HTR-8/SVneo (cell line): ENCODE data around the gene RAB3A.
"Not testable (repeated sequence)": the region's sequence is repeated elsewhere in the genome, so short reads cannot be mapped to it uniquely, and the experiment has no call there.

ENCODE experiments used
- DNase-seq: peaks from one replicate; pipeline ENCODE4 v3.0.0; 2011; ENCODE audit warnings: low spot score, mixed read lengths; ENCODE audit not compliant: insufficient read length
- FAIRE-seq: peaks from 2 replicates; lab custom pipeline; 2011; peaks lifted over from hg19 to GRCh38; lab: Jason Lieb, UNC

RAB3A gene

DNA sequence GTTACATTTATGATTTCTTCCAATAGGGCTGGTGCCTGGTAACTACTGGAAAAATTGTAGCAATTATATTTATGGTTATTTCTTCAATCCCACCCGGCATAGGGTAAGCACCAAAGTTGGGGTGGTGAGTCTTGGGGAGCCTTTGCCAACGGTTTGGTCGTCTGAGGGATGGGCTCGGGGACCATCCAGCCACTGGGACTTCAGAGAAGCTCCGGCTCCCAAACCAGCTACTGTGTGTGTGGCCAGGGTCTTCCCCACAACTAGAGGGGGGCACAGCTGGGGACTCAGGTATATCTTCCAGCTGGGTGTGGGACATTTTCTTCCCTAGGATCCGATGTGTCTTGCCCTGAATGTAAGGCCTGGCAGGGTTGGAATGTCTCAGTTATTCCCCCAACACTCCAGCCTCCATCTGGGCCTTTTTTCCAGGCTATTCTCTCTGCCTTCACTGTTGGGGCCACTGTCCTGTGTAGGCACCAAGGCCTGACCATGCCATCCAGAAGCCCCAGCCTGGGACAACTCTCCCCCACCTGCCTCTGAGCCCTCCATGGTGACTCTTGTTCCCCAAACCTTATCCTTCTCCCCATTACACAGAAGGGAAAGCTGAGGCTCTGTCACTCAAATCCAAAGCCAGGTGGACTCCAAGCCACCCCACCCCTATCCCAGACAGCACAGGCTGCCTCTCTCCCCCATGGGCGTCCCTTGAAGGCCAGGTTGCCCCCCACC is 31.4 kb downstream of the RAB3A start:
- FAIRE-seq (no peak), DNase-seq (no peak)

DNA sequence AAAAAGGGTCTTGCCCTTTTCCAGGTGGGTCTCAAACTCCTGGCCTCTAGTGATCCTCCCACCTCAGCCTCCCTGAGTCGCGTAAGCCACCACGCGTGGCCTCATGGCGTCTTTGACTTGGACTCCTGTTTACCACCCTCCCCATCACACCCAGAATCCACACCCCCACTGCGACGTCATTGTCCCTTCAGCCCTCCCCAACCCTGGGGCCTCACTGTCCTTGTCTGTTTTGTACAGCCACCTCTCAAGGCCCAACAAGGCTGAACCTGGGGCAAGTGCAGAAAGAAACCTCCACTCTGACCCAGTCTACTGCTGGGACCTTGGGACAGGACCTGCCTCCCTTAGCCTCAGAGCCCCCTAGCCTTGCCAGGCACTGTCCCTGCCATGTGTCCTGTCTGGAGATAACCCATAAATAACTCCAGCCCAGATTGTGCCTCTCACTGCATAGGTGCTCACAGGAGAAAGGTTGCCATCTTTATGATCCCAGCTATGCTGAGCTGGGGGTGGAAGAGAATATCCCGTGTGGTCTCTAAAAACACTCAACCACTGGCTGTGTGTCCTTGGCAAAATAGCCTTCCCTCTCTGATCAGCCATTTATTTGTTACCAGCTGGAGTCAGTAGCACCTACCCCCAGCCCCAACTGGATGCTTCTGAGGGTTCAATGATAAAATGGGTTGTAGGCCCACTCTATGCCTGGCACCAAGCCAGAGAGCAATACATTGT is 32.1 kb downstream of the RAB3A start:
- FAIRE-seq, result no peak
- no peak for DNase-seq

DNA sequence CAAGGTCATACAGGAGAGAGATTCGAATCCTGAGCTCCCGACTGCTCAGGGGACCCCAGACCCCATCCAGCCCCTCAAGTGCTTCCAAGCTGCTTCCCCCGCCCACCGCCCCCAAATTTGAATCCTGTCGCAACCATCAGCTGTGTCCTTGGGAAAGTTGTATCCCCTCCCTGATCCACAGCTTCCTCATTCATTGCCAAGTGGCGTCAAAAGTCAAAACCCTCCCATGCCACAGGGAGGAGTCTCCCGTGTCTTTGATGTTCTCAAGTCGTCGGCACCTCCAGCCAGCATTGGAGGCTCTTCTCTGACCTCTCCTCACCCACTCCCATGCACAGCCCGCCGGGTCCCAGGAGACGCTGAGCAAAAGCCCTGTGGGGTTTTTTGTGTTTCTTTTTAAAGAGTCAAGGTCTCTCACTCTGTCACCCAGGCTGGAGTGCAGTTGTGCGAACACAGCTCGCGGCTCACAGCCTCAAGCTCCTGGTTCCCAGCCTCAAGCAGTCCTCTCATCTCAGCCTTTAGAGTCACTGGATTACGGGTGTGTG is 33.1 kb downstream of the RAB3A start:
- DNase-seq, result no peak
- FAIRE-seq, result no peak

DNA sequence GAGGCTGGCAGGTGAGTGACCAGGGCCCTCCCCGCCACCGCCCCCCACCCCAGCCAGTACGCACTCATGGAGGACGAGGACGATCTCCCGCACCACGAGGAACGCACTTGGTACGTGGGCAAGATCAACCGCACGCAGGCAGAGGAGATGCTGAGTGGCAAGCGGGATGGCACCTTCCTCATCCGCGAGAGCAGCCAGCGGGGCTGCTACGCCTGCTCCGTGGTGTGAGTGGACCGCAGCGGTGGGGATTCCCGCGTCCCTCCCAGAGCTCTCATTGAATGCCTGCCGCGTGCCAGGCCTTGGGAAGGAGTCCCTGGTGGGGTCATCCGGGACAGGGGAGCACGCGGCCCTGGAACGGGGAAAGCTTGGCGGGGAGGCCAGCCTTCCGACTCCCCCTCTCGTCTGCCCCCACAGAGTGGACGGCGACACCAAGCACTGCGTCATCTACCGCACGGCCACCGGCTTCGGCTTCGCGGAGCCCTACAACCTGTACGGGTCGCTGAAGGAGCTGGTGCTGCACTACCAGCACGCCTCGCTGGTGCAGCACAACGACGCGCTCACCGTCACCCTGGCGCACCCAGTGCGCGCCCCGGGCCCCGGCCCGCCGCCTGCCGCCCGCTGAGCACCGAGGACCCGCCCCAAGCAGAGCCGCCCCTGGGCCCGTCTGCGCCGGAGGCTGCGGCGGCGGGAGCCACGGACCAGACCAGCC is 35.0 kb downstream of the RAB3A start:
- FAIRE-seq (no peak), DNase-seq (no peak)

DNA sequence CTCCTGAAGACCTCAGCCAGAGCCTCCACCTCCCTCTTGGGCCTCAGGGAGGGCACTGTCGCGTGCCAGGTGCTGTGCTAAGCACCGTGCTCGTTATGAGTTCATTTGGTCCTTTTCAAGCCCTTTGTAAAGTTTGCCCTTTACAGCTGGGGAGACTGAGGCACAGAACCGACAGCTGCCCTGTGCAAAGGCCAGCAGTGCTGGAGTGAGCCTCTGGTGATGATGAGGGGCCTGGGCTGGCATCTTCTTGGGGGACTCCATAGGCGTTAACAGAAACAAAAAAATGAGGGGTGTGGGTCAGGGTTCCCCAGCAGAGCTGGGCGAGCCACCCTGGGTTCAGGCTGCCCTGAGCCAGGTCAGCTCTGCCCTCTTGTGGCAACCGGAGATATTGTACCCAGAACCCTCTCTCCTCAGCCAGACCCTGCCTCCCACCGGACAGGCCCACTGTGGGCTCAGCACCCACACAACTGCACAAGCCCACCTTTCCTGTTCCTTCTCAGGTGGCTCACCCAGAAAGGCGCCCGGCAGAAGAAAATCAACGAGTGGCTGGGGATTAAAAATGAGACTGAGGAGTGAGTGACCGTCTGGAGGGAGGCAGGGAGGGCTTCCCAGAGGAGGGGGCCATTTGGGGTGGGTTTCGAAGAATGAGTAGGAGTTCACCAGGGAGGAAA is 35.7 kb downstream of the RAB3A start:
- FAIRE-seq, result peak; percentile 16

DNA sequence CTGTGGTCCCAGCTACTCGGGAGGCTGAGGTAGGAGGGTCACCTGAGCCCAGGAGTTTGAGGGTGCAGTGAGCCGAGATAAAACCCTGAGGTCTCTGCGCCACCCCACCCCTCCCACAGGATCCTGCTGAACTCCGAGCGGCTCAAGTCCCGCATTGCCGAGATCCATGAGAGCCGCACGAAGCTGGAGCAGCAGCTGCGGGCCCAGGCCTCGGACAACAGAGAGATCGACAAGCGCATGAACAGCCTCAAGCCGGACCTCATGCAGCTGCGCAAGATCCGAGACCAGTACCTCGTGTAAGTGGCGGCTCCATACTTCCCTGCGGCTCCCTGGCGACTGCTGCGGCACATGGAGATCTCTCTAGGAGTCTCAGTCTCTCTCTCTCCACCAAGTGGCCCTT is 36.8 kb downstream of the RAB3A start:
- DNase-seq (no peak), FAIRE-seq (no peak)

More for the DNA sequence above, 35.7 kb downstream of the RAB3A start:
- DNase-seq, result peak; percentile 75

DNA sequence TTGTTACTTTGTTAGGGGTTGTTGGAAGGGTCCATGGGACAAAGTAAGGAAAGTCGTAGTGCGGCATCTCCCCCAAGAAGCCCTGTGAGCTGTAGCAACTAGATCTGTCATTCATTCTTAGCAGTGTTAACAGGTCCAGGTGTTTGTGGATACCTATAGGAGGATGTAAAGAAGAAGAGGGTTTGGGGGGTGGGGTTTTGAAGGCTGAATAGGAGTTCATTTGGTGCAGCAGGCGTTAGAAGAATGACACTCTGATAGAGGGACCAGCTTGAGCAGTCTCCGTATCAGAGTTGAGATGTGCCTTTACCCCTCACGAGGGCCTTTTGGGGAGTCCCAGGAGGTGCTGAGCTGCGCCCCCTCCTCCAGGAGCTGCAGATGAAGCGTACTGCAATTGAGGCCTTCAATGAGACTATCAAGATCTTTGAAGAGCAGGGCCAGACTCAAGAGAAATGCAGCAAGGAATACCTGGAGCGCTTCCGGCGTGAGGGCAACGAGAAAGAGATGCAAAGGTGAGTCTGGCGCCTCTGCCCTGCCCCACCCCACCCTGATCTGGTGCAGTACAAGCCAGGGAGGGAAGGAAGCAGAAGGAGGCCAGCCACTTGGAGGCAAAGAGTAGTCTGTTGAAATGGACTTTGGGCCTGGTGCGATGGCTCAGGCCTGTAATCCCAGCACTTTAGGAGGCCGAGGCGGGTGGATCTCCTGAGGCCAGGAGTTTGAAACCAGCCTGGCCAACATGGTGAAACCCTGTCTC is 37.9 kb downstream of the RAB3A start:
- no peak for FAIRE-seq
- DNase-seq, result no peak

DNA sequence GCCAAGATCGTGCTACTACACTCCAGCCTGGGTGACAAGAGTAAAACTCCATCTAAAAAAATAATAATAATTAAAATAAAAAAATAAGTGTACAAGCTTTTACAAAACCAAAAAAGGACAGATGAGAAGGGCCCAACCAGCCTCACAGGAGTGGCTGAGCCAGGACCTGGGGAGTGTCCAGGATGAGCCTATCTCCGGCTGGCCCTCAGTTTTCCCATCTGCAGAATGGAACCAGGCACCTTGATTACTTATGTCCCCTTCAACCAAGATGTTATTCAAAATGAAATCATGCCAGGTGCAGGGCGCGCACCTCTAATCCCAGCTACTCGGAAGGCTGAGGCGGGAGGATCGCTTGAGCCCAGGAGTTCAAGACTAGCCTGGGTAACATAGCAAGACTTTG is 39.8 kb downstream of the RAB3A start:
- FAIRE-seq, result no peak
- no peak for DNase-seq

DNA sequence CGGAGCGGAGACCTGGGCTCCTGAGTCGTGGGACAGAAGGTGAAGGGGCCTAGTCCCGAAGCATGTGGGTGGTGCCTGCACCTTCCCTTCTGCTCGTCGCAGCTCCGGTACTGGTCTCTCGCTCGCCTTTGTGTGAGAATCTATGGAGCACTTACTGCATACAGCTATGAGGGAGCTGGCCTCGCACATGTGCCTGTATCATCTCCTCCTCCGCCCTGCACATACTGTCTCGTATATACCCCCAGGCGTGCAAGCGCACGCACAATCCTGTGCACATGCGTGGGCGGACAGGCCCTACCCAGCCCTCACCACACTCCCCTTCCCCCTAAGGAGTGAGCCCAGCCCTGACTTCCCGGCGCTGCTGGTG is 42.2 kb downstream of the RAB3A start:
- FAIRE-seq (peak; percentile 83), DNase-seq (no peak)

DNA sequence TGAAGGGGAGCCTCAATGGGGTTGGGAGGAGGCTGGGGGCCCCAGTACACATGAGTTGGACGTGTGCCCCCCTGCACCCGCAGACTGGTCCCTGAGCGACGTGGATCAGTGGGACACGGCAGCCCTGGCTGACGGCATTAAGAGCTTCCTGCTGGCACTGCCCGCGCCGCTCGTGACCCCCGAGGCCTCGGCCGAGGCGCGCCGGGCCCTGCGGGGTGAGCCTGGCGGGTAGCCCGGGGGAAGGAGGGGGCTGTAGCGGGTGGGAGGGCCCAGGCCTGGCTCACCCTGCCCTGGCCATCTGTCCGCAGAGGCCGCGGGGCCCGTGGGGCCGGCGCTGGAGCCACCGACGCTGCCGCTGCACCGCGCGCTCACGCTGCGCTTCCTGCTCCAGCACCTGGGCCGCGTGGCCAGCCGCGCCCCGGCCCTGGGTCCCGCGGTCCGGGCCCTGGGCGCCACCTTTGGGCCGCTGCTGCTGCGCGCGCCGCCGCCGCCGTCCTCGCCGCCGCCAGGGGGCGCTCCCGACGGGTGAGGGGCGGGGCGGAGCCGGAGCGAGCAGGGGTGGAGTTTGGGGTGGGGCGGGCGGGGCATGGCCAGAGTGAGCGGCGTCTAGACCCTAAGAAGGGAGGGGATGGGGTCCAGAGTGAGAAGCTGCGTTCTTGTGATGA is 42.7 kb downstream of the RAB3A start:
- FAIRE-seq (peak; percentile 60), DNase-seq (peak; percentile 72)

DNA sequence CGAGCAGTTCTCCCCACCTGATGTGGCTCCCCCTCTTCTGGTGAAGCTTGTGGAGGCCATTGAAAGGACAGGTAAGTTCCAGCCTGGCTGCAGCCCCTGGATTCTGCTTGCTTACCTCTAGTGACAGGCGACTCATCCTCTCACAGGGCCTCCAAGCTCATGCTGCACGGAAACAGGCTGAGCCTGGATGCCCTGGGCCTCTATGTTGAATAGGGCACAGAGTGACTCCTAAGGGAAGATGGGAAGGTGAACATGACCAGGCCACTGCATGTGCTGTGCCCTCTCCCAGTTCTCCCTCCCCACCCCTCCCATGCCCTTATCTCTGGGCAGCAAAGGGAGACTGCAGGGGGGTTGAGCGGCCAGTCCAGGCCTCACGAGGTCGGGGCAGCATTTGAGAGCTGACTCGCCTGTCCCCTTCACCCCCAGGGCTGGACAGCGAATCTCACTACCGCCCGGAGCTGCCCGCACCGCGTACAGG is 43.3 kb downstream of the RAB3A start:
- no peak for DNase-seq

DNA sequence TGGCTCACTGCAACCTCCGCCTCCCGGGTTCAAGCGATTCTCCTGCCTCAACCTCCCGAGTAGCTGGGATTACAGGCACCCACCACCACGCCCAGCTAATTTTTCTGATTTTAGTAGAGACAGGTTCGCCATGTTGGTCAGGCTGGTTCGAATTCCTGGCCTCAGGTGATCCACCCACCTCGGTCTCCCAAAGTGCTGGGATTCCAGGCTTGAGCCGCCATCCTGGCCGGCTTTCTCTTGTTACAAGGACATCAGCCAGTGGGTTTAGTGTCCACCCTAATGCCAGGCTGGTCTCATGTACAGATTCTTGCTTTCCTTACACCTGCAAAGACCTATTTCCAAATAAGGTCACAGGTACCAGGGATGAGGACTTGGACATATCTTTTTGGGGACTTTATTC is 44.0 kb downstream of the RAB3A start:
- FAIRE-seq, result no peak

More for the DNA sequence above, 43.3 kb downstream of the RAB3A start:
- FAIRE-seq, result peak; percentile 58

DNA sequence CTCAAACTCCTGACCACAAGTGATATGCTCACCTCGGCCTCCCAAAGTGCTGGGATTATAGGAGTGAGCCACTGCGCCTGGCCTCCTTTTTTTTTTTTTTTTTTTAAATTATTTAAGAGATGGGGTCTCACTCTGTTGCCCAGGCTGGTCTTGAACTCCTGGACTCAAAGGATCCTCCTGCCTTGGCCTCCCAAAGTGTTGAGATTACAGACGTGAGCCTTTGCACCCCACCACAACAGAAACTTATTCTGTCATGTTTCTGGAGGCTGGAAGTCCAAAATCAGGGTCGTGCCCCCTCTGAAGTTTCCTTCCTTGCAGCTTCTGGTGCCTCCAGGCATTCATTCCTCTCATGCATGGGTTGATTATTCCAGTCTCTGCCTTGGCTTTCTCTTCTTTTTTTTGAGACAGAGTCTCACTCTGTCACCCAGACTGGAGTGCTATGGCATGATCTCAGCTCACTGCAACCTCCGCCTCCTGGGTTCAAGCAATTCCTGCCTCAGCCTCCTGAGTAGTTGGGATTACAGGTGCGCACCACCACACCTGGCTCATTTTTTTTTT is 44.7 kb downstream of the RAB3A start:
- DNase-seq, FAIRE-seq: not testable (repeated sequence)

More for the DNA sequence above, 44.0 kb downstream of the RAB3A start:
- no peak for DNase-seq

DNA sequence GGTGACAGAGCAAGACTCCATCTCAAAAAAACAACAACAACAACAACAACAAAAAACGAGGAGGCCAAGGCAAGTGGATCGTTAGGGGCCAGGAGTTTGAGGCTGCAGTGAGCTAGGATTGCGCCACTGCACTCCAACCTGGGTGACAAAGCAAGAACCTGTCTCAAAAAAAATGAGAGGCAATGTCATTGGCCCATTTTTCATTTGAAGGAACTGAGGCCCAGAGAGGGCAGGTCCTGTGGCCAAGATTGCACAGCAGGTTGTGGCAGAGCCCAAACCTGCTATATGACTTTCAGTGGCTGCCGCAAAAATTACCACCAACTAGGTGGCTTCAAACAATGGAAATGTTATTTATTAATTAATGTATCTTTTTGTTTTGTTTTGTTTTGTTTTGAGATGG is 45.4 kb downstream of the RAB3A start:
- no peak for DNase-seq
- no peak for FAIRE-seq

DNA sequence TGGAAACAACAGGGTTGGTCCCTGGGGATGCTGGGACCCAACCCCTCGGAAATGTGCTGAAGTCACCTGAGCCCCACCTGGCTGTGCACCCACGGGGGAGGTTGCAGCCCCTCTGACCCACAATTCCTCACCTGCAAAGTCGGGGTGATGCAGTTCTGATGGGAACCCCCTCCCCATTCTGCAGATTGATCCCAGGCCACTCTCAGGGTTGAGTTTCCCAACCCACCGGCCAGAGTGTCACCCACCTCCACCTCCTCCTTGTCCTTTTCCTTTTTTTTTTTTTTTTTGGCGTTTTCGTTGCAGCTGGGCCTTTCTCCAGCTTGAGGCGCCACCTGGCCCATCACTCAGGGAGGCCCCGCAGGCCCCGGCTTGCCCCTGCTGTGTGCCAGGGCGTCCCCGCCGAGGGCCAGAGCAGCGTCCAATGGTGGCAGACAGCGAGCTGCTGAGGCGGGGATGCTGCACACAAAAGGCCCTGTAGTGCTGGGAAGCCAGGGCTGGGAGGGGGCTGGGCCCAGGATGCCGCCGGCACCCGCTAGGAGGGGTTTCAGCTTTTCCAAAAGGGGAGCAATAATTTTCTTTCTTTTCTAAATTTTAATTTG is 46.3 kb downstream of the RAB3A start:
- DNase-seq (no peak), FAIRE-seq (no peak)

DNA sequence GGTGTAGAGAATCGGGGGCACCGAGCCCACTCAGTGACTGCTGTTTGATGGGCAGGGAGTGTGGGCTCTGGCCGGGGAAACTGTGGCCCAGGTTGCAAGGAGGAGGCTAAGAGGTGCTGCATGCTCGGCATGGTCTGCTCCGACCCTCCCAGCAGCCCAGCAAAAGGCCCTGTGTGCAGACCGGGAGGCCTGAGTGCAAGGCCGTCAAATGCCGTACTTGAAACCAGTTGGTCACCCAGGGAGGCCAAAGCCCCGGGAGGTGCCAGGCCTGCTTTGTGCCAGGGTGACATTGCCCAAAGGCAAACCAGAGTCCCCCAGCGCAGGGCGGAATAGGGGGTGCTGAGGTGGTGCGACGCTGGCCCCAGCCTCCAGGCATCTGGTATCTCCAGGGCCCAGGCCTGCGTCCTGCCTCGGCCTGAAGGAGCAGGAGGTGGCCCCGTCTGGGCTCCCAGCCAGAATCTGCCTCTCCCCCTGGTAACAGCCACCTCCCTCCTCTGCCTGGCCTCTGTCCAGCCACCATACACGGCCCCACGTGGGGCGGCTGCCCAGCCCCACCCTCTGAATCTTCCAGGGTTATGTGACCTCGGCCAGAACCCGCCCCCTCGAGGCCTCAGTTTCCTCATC is 46.9 kb downstream of the RAB3A start:
- FAIRE-seq, result peak; percentile 26
- peak; percentile 85 for DNase-seq

DNA sequence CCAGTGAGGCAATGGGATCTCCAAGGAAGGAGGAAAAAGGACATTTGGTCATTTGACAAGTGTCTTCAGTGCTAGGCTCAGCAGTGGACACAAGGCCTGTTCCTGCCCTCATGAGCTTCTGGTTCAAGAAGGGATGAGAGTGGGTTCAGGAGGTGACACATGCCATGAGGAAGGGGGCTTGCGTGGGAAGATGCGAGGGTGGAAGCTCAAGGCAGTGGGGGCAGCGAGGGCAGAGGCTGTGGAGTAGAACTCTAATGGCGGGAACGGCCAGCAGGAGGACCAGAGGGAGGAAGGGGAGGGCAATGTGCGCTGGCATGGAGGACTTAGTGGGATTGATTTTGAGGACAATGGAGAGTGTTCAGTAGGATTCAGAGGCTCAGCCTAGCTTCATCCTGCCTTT is 47.6 kb downstream of the RAB3A start:
- FAIRE-seq (no peak), DNase-seq (no peak)
